Uterus (tissue), 2 donors: ENCODE measurements around the gene FHAD1.
"Not testable (repeated sequence)": the region's sequence is repeated elsewhere in the genome, so short reads cannot be mapped to it uniquely, and the experiment has no call there.

Experiments used
- POLR2A ChIP-seq, 2 donors: fragments of 450-650 bp; IDR thresholded peaks; one replicate each; pipeline ENCODE4 v1.6.1; 2016; ENCODE audit warnings: antibody characterized with exemption in 2 of 2, mild to moderate bottlenecking in 1 of 2, moderate library complexity in 1 of 2
- TF ChIP-seq, protein P1 (sequence below), 4 experiments: fragments of 200-600 bp in 2 of 4; fragments of 450-650 bp in 2 of 4; sonication (generic) in 2 of 4; IDR thresholded peaks; one replicate each; pipeline ENCODE4 v1.5.1; 2016 to 2019; ENCODE audit warnings: antibody characterized with exemption in 4 of 4, mild to moderate bottlenecking in 2 of 4, moderate library complexity in 1 of 4

- TF ChIP-seq, protein P1, sequence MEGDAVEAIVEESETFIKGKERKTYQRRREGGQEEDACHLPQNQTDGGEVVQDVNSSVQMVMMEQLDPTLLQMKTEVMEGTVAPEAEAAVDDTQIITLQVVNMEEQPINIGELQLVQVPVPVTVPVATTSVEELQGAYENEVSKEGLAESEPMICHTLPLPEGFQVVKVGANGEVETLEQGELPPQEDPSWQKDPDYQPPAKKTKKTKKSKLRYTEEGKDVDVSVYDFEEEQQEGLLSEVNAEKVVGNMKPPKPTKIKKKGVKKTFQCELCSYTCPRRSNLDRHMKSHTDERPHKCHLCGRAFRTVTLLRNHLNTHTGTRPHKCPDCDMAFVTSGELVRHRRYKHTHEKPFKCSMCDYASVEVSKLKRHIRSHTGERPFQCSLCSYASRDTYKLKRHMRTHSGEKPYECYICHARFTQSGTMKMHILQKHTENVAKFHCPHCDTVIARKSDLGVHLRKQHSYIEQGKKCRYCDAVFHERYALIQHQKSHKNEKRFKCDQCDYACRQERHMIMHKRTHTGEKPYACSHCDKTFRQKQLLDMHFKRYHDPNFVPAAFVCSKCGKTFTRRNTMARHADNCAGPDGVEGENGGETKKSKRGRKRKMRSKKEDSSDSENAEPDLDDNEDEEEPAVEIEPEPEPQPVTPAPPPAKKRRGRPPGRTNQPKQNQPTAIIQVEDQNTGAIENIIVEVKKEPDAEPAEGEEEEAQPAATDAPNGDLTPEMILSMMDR (IDR thresholded peaks at IDR 0.05), result not testable (repeated sequence)
- not testable (repeated sequence) for TF ChIP-seq POLR2A (IDR thresholded peaks at IDR 0.05)
Measured at GRCh38 chr1:15379151-15379550, 132.1 kb downstream of the FHAD1 start.
